ENCODE measurements around the gene GAS7. TPM values are rescaled to one million over a fixed set of nuclear protein-coding genes. Genes with fewer than 3 reads are reported as not detected.

The GAS7 gene
- total RNA-seq, 2 experiments from 2014 or later, result 1.6 to 2.1 TPM

- TF ChIP-seq CTCF (IDR thresholded peaks at IDR 0.05), result no peak
- POLR2A ChIA-PET, result no interaction called here
- no peak overlapping the region for H3K27ac Mint-ChIP-seq
- peaks cover 4% of the 10 kb centered on the region for H3K27me3 Mint-ChIP-seq
- no peaks in the 10 kb centered on the region for H3K36me3 Mint-ChIP-seq (ENCODE audit: low read depth)
- H3K4me3 Mint-ChIP-seq, result no peak overlapping the region
- CTCF ChIA-PET, result no interaction called here
- DNase-seq, result no peak
- H3K4me1 Mint-ChIP-seq (ENCODE audit: low read depth), result no peaks in the 10 kb centered on the region
- intact Hi-C loops (cut with micrococcal nuclease), result no loop called here
- no peak for ATAC-seq
- peaks cover 19% of the 10 kb centered on the region for H3K9me3 Mint-ChIP-seq
Observed at GRCh38 chr17:9860851-9861250, 337.6 kb downstream of the GAS7 start.

Other genes with a start within 250 kb of the GAS7 start
- not detected for gene MYH13, start 174.4 kb upstream of the GAS7 start, total RNA-seq
- gene MYH8, start 223.3 kb upstream of the GAS7 start, total RNA-seq, result not detected